Fibroblast of skin of right quadriceps (primary cell): ENCODE data around the gene SYNJ1.

Experiments
- DNase-seq: peaks from one replicate; pipeline ENCODE4 v3.0.0-alpha.2; 2013

Gene SYNJ1

DNA sequence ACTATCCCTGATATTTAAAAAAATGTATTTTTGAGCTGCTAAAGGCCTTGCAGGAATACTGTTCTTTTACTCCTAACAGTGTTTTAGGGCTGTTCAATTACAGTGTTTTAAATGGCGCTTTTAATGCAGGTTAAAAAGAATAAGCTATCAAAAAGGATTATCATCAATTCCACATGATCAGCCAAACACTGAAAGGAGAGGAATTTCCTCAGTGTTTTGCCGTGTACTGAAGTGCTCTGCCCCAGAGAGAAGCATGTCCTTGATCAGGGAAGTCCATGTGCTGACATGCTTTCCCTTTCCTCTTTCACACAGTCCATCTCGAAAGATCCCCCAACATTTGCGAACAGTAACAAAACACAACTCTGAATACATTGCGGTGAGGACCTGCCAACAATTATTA is 119.0 kb downstream of the SYNJ1 start:
- no peak for DNase-seq

- no peak for DNase-seq
Observed at GRCh38 chr21:32605469-32605868, 122.3 kb downstream of the SYNJ1 start.

- DNase-seq = no peak
Observed at GRCh38 chr21:32604464-32604863, 123.3 kb downstream of the SYNJ1 start.

DNA sequence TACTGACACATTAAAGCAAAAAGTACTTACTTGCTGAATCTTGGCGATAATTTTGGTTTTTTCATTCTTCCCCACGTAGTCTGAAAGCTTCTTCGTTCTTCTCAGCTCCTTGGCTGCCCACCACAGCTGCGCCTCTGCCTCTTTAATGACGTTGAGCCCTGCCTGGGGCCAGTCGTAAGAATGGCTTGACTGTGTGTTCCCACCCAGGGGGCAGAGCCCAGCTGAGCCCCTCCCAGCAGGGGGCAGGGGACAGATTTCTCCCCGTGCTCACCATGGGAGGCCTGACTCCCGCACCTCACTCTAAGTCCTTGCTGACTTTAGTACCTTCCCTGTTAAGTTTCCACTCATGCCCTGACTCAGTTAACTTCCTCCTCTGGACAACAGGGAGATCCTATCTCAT is 124.7 kb downstream of the SYNJ1 start:
- DNase-seq = no peak

- no peak for DNase-seq
Observed at GRCh38 chr21:32602099-32602498, 125.7 kb downstream of the SYNJ1 start.

DNA sequence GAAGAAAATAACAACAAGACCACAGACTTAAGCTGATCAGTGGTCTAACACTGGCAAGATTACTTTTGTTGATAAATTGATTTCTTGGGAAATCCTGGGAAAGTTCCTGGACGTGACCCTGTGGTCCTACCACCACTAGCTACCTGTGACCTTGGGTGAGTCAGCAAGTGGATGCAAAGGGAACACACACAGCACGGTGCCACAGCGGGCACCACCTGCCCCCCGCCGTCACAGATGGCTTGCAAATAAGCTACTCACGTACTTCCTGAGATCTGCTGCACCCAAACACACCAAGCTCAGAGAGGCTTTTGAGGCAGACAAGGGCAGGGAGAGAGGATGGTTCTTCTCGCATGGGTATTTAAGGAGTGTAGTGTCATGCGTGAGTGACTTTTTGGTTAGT is 128.3 kb downstream of the SYNJ1 start:
- no peak for DNase-seq

- no peak for DNase-seq
Observed at GRCh38 chr21:32599091-32599490, 128.7 kb downstream of the SYNJ1 start.

- DNase-seq = peak; percentile 87
Observed at GRCh38 chr21:32597205-32597604, 130.6 kb downstream of the SYNJ1 start.

- no peak for DNase-seq
Observed at GRCh38 chr21:32595431-32595830, 132.4 kb downstream of the SYNJ1 start.

DNA sequence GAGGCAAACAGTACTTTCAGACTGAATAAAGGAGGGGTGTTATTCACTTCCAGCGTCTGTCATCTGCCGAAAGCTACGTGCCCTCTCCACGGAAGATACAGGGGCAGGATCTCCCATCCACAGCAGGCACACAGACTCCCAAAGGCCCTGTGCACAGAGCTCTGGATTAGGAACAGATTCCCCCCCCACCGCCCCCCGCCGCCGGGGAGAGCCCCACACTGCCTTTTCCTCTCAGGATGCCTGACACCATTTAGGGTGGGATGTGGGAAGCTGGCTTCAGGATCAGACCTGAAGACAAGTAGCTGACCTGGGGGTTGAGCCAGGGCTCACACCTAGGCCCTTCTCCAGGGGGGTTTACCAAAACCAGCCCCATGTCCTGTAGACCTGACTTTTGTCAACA is 134.1 kb downstream of the SYNJ1 start:
- DNase-seq = no peak

GRCh38 chr21:32592929-32593502 is 134.8 kb downstream of the SYNJ1 start:
- DNase-seq = no peak

- DNase-seq = no peak
Observed at GRCh38 chr21:32590130-32590529, 137.7 kb downstream of the SYNJ1 start.

DNA sequence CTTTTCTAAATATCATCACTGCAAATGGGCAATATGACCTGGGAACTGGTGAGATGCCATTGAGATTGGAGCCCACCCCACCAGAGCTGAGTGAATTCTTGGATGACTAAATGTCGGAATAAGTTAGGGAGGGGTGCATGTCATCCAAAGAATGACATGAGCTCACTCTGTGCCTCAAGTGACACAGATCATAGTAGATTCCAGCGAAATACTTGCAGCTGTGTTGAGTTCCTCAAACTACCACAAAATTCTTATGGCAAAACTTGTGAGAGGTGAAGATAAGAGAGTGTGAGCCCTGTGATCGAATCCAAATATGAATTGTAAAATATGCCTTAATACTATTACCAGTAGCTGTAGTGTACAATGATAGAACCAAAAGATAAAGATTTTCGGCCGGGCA is 140.2 kb downstream of the SYNJ1 start:
- no peak for DNase-seq

DNA sequence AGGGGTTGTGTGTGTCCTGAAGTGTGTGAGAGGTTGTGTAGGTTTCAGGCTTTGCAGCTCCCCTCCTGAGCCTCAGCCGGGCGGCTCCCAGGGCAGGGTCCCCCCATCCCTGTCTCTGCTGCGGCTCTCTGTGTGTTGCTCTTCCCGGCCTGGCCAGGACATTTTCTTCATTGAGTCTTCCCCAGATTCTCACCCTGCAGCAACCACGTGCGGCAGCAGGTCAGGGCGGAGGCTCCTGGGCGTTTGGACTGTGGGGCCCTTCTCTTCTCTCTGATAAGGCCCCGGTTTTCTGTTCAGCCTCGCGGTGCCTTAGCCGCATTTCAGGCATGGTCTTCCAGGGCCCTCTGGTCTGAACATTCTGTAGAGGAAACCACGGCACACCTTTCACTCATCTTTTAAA is 140.7 kb downstream of the SYNJ1 start:
- no peak for DNase-seq

- DNase-seq = no peak
Observed at GRCh38 chr21:32585970-32586369, 141.8 kb downstream of the SYNJ1 start.

DNA sequence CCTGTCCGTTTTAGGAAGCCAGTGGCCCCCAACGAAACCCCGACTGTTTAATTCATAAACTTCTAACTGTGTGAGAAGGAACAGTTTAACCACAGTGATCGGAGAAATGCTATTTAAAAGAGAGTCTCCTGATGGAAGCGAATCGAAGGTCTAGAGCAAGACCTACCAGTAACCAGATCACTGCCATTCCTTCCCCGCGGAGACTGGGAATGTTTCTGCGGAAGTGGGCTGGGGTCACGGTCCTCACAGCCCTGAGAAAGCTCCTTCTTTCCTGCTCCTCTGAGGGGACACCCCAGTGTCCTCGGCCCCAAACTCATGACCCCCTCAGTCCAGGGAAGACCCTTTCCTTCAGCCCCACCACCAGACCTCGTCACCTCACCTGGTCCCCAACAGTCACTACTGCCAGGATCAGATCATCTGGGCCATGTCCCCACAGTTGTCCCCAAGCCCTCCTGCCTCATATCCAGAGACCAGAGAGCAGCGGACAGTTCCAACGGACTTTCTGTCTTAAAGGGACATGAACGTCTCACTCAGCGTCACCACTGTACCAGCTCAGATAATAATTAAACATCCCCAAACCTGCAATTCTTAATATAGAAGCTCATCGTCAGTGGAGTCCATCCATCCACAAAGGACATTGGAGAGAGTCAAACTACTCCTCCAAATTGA is 142.6 kb downstream of the SYNJ1 start, which contains the start of gene TCP10L:
TSS of gene TCP10L (minus strand) at position 482 of the 669 bp plus-strand sequence. CDS start 1,219 bp downstream, outside the sequence.
- no peak for DNase-seq

DNA sequence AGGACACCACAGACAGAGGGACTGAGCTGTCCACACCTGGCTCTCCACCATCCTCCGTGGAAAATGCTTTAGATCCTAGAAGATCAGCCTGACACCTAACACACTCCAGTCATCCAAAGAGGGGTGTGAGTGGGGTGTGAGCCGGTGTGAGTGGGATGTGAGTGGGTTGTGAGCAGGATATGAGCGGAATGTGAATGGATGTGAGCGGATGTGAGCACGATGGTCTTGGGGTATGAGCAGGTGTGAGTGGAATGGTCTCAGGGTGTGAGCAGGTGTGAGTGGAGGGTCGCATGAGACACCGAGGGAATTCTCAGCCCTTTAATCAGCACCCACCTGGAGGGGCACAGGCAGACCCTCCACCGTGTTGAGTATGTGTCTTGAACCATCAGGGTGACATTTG is 143.3 kb downstream of the SYNJ1 start:
- no peak for DNase-seq

GRCh38 chr21:32581732-32582131 is 146.1 kb downstream of the SYNJ1 start:
- DNase-seq = no peak

DNA sequence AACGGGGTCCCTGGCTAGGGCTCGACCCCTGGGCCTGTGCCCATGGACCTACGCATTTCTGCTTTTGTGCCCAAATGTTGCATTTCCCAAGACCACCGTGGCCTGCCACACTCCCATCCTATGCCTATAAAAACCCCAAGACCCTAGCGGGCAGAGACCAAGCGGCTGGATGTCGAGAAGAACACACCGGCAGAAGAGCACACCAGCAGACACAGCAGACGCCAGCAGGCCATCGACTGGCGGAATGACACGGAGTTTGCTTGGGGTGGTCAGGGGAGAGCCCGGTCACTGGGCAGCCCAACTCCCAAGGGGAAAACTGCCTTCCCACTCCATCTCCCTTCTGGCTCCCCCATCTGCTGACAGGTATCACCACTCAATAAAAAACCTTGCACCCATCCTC is 146.9 kb downstream of the SYNJ1 start:
- DNase-seq = no peak
